Left ventricle myocardium inferior (tissue), 1 donor: Measurements from ENCODE around the gene ACTN3. TPM values are rescaled to one million over a fixed set of nuclear protein-coding genes. Genes with fewer than 3 reads are reported as not detected.

Experiments used
- DNase-seq: peaks from one replicate; pipeline ENCODE4 v3.0.0-alpha.2; 2020
- H3K27ac ChIP-seq: fragments of 200-600 bp; replicated peaks from 2 replicates; pipeline ENCODE4 v1.8.0; 2021
- H3K27me3 ChIP-seq: fragments of 200-600 bp; 2 replicates; pipeline ENCODE4 v1.8.0; 2021; ENCODE audit warnings: low read depth
- H3K36me3 ChIP-seq: fragments of 200-600 bp; 2 replicates; pipeline ENCODE4 v1.8.0; 2021
- H3K4me1 ChIP-seq: fragments of 200-600 bp; 2 replicates; pipeline ENCODE4 v1.8.0; 2021
- H3K4me3 ChIP-seq: fragments of 200-600 bp; 2 replicates; pipeline ENCODE4 v1.8.0; 2021; ENCODE audit warnings: mild to moderate bottlenecking, moderate library complexity
- H3K9me3 ChIP-seq: fragments of 200-600 bp; replicated peaks from 2 replicates; pipeline ENCODE4 v1.8.0; 2021
- intact Hi-C: fragments of 100-400 bp; cut with micrococcal nuclease; formaldehyde crosslinking; loops from one replicate; pipeline ENCODE4 v1.11.0; 2022
- total RNA-seq: library from RNA; stranded (reverse); fragmentation: NEBNext Ultra II Directional; extraction: Animal tissue kit (Norgen Biotek cat#: 25700); gene quantifications from one replicate; pipeline ENCODE4 v1.2.1, GENCODE V29; 2021
- TF ChIP-seq, protein P1 (sequence below): fragments of 200-600 bp; IDR thresholded peaks from 2 replicates; pipeline ENCODE4 v1.8.0; 2021; ENCODE audit warnings: antibody characterized with exemption, mild to moderate bottlenecking, borderline replicate concordance
- donor health status: DM: no; HTN: yes; CAD: no; lungs with severe emphysema.

ACTN3 gene
- total RNA-seq, 1 donor from 2014 or later = not detected

DNA sequence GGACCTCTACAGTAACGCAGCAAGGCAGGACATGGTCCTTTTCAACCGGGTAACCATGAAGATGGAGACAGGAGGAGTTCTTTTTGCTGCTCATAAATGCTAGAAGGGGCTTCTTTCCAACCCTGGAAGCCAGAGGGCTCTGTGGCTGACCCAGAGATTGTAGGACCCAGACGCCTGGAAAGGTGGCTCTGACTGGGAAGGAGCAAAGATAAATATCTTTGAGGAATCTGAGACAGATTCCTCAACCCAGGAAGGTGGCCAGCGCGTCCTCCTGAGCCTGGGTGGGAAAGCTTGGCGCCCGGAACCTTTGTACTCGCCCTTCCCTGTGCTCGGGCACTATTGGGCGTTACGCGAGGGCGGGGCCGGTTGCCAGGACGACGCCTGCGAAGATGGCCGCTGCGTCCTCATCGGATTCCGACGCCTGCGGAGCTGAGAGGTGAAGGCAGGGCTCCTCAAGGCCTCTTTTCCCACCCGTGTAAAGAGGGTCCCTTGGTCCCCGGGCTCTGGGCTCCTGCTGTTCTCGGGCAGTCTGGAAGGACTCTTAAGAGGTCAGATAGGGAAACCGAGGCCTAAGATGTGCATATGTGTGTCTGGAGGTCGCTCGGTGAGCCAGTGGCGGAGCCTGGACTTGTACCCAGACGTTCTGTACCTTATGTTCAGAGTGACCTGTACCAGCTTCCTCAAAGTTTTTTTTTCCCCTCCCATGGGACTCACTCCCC is 36.3 kb upstream of the ACTN3 start, which contains the start of gene BBS1:
Gene BBS1, plus strand, starts transcription at position 365 of the 719 bp plus-strand sequence. Its CDS starts 25 bp downstream, at position 390.
- no peaks in the 10 kb centered on the region for H3K27me3 ChIP-seq
- H3K4me3 ChIP-seq = peak within 1 kb of the TSS; percentile 96
- peaks cover 22% of the 10 kb centered on the region for H3K4me1 ChIP-seq
- DNase-seq = peak; percentile 92
- H3K9me3 ChIP-seq = no peaks in the 10 kb centered on the region
- H3K36me3 ChIP-seq = peaks cover 17% of the 10 kb centered on the region
- intact Hi-C loops = no loop called here
- peak within 1 kb of the TSS; percentile 64 for H3K27ac ChIP-seq
- TF ChIP-seq, protein P1, sequence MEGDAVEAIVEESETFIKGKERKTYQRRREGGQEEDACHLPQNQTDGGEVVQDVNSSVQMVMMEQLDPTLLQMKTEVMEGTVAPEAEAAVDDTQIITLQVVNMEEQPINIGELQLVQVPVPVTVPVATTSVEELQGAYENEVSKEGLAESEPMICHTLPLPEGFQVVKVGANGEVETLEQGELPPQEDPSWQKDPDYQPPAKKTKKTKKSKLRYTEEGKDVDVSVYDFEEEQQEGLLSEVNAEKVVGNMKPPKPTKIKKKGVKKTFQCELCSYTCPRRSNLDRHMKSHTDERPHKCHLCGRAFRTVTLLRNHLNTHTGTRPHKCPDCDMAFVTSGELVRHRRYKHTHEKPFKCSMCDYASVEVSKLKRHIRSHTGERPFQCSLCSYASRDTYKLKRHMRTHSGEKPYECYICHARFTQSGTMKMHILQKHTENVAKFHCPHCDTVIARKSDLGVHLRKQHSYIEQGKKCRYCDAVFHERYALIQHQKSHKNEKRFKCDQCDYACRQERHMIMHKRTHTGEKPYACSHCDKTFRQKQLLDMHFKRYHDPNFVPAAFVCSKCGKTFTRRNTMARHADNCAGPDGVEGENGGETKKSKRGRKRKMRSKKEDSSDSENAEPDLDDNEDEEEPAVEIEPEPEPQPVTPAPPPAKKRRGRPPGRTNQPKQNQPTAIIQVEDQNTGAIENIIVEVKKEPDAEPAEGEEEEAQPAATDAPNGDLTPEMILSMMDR = no peak

DNA sequence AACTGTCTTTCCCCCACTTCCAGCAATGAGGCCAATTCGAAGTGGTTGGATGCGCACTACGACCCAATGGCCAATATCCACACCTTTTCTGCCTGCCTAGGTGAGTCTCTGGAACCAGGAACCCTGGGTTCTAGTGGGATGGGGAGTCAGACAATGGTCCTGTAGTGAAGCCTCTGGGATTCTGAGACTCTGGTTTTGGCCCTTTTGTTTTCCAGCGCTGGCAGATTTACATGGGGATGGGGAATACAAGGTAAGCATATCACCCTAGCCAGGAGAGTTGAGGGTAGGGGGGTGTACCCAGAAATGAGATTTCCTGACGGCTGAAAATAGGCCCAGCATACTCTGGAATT is 35.7 kb upstream of the ACTN3 start:
- intact Hi-C loops = no loop called here
- Histone ChIP-seq H3K4me1 (peaks cover 22% of the 10 kb centered on the region), H3K36me3 (peaks cover 21% of the 10 kb centered on the region), H3K4me3 (peak overlapping the region; percentile 96), H3K9me3 (no peaks in the 10 kb centered on the region), H3K27me3 (no peaks in the 10 kb centered on the region), H3K27ac (peak overlapping the region; percentile 64)
- TF ChIP-seq, protein P1 = no peak
- DNase-seq = no peak

GRCh38 chr11:66523611-66524010 is 23.1 kb upstream of the ACTN3 start:
- DNase-seq = peak; percentile 68
- Histone ChIP-seq H3K27ac (peak overlapping the region; percentile 55), H3K36me3 (peaks cover 78% of the 10 kb centered on the region), H3K4me3 (no peak overlapping the region), H3K9me3 (no peaks in the 10 kb centered on the region), H3K27me3 (no peaks in the 10 kb centered on the region), H3K4me1 (peaks cover 20% of the 10 kb centered on the region)
- intact Hi-C loops = no loop called here
- TF ChIP-seq, protein P1 = no peak

DNA sequence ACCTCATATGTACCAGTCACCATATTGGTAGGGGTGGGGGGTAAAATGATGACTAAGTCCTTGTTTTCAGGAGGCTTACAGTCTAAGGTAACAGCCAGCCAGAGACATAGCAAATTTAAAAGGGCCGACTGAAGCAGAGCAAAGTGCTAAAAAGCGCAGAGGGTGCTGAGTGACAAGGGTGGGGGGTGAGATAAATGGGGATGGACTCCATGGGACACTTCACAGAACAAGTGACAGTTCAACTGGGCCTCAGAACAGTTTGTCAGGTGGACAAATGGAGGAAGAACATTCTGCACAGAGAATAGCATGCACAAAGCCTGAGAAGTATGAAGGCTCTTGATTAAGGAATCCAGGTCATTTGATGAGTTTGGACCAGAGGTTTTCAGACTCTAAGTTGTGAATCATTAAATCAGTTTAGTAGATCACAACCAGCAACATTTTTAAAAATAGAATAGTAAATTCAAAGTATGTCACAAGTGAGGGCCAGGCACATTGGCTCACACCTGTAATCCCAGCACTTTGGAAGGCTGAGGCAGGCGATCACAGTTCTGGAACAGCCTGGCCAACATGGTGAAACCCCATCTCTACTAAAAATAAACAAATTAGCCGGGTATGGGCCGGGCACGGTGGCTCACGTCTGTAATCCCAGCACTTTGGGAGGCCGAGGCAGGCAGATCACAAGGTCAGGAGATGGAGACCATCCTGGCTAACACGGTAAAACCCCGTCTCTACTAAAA is 22.2 kb upstream of the ACTN3 start:
- peak overlapping the region; percentile 55 for H3K27ac ChIP-seq
- peaks cover 70% of the 10 kb centered on the region for H3K36me3 ChIP-seq
- intact Hi-C loops = no loop called here
- no peaks in the 10 kb centered on the region for H3K9me3 ChIP-seq
- no peaks in the 10 kb centered on the region for H3K27me3 ChIP-seq
- H3K4me3 ChIP-seq = no peak overlapping the region
- no peak for DNase-seq
- peaks cover 20% of the 10 kb centered on the region for H3K4me1 ChIP-seq
- TF ChIP-seq, protein P1 = no peak

DNA sequence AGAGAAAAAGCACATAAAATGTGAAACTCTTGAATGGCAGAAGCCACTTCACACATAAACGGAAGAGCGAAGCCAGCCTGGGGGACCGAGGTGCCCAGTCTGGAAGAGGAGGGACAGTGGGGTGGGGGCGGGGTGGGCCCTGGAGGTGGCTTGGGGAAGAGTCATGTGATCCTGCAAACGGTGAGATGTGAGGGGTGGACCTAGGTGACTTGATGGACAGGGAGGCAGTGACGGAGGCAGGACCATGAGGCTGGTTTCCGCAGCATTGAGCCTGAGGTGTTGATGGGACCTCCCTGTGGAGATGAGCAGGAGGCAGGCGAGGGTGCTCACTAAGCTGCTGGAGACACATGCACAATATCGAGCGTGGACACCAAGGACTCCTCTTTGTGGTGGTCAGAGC is 17.6 kb upstream of the ACTN3 start:
- TF ChIP-seq, protein P1 = no peak
- no peak for DNase-seq

More for the DNA sequence above, 17.6 kb upstream of the ACTN3 start:
- no peak overlapping the region for H3K27ac ChIP-seq
- no peaks in the 10 kb centered on the region for H3K9me3 ChIP-seq
- peaks cover 8% of the 10 kb centered on the region for H3K4me1 ChIP-seq
- intact Hi-C loops = no loop called here
- H3K36me3 ChIP-seq = peaks cover 34% of the 10 kb centered on the region
- no peaks in the 10 kb centered on the region for H3K27me3 ChIP-seq
- no peak overlapping the region for H3K4me3 ChIP-seq
